SK-N-SH treated with all-trans-retinoic acid at 6 μM for 48 hours (cell line): ENCODE data around the gene GNG10.

Experiments
- CREB5 ChIP-seq: fragments of 250-450 bp; sonication (Bioruptor Pico); IDR thresholded peaks from 2 replicates; pipeline ENCODE4 v1.5.1; 2020; ENCODE audit warnings: low read depth, mild to moderate bottlenecking, moderate library complexity
- CSDC2 ChIP-seq: fragments of 250-450 bp; sonication (Bioruptor Pico); IDR thresholded peaks from 2 replicates; pipeline ENCODE4 v1.5.0; 2020; ENCODE audit warnings: mild to moderate bottlenecking, moderate library complexity
- CSRNP3 ChIP-seq: fragments of 250-450 bp; sonication (Bioruptor Pico); IDR thresholded peaks from 2 replicates; pipeline ENCODE4 v1.5.1; 2021; ENCODE audit warnings: mild to moderate bottlenecking, moderate library complexity
- GLIS3 ChIP-seq: fragments of 250-450 bp; sonication (Bioruptor Pico); IDR thresholded peaks from 2 replicates; pipeline ENCODE4 v1.5.0; 2020; ENCODE audit warnings: mild to moderate bottlenecking, moderate library complexity
- ISL1 ChIP-seq: fragments of 250-450 bp; sonication (Bioruptor Pico); IDR thresholded peaks from 2 replicates; pipeline ENCODE4 v2.1.2; 2022; ENCODE audit warnings: mild to moderate bottlenecking, moderate library complexity
- RARB ChIP-seq: fragments of 250-450 bp; sonication (Bioruptor Pico); IDR thresholded peaks from 2 replicates; pipeline ENCODE4 v1.8.0; 2021; ENCODE audit warnings: mild to moderate bottlenecking, moderate library complexity
- ZNF565 ChIP-seq: fragments of 450-650 bp; formaldehyde crosslinking; conservative IDR thresholded peaks from 2 replicates; pipeline ENCODE4 v1.5.0; 2020; ENCODE audit warnings: low read depth, mild to moderate bottlenecking, moderate library complexity

- no peak for TF ChIP-seq CSDC2 (CRISPR knock-in tag)
- no peak for TF ChIP-seq GLIS3
- TF ChIP-seq RARB, result no peak
- no peak for TF ChIP-seq CREB5 (CRISPR knock-in tag)
- no peak for TF ChIP-seq ZNF565 (CRISPR knock-in tag)
- TF ChIP-seq ISL1 (CRISPR knock-in tag), result no peak
- TF ChIP-seq CSRNP3 (CRISPR knock-in tag), result no peak
These were observed 39.4 kb downstream of the GNG10 start for GRCh38 chr9:111700776-111701175.
